BJ (cell line): Measurements from ENCODE around the gene GAGE10. TPM values are rescaled to one million over a fixed set of nuclear protein-coding genes. Genes with fewer than 3 reads are reported as not detected.

Source experiments
- CTCF ChIA-PET: fragments of 350-600 bp; formaldehyde crosslinking; extraction: SDS; loops from one replicate; lab custom pipeline; 2021; ENCODE audit warnings: antibody characterized with exemption, inconsistent platforms; lab: Yijun Ruan, JAX
- POLR2A ChIA-PET: fragments of 300-600 bp; sonication (Branson Sonifier 250); formaldehyde crosslinking; extraction: SDS; loops from one replicate; lab custom pipeline; 2021; ENCODE audit warnings: antibody characterized with exemption; lab: Charles Lee
- DNase-seq: peaks from one replicate; pipeline ENCODE4 v3.0.0-alpha.2; 2011; ENCODE audit warnings: low read depth
- H3K27me3 ChIP-seq: 2 replicates; pipeline ENCODE4 v1.6.0; 2011; ENCODE audit warnings: low read length; ENCODE audit not compliant: control insufficient read depth, insufficient read depth
- H3K36me3 ChIP-seq: 2 replicates; pipeline ENCODE4 v1.5.1; 2011; ENCODE audit warnings: low read length; ENCODE audit not compliant: control insufficient read depth, insufficient read depth
- H3K4me3 ChIP-seq: 2 replicates; pipeline ENCODE4 v1.5.1; 2011; ENCODE audit warnings: low read depth, mild to moderate bottlenecking, control low read depth, low read length
- polyA minus RNA-seq: library from RNA; depleted of rRNA, polyadenylated mRNA; stranded (reverse); fragments of >200 nt; gene quantifications from 2 replicates; pipeline ENCODE4 v1.2.3, GENCODE V29; 2011; rRNA and poly(A)+ RNA removed
- polyA plus RNA-seq: library from polyadenylated mRNA; depleted of rRNA; stranded (reverse); fragments of >200 nt; gene quantifications from 2 replicates; pipeline ENCODE4 v1.2.3, GENCODE V29; 2011; rRNA removed
- TF ChIP-seq, protein P1 (sequence below): IDR thresholded peaks from 2 replicates; pipeline ENCODE4 v1.5.1; 2011; ENCODE audit warnings: low read depth, mild to moderate bottlenecking, control low read depth, inconsistent platforms, low read length, moderate library complexity; ENCODE audit not compliant: insufficient read depth

The GAGE10 gene, protein sequence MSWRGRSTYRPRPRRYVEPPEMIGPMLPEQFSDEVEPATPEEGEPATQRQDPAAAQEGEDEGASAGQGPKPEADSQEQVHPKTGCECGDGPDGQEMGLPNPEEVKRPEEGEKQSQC
- polyA plus RNA-seq = not detected in 2 replicates
- polyA minus RNA-seq = not detected in 2 replicates

- TF ChIP-seq, protein P1, sequence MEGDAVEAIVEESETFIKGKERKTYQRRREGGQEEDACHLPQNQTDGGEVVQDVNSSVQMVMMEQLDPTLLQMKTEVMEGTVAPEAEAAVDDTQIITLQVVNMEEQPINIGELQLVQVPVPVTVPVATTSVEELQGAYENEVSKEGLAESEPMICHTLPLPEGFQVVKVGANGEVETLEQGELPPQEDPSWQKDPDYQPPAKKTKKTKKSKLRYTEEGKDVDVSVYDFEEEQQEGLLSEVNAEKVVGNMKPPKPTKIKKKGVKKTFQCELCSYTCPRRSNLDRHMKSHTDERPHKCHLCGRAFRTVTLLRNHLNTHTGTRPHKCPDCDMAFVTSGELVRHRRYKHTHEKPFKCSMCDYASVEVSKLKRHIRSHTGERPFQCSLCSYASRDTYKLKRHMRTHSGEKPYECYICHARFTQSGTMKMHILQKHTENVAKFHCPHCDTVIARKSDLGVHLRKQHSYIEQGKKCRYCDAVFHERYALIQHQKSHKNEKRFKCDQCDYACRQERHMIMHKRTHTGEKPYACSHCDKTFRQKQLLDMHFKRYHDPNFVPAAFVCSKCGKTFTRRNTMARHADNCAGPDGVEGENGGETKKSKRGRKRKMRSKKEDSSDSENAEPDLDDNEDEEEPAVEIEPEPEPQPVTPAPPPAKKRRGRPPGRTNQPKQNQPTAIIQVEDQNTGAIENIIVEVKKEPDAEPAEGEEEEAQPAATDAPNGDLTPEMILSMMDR = no peak
- ChIA-PET POLR2A (no interaction called here), CTCF (no interaction called here)
- Histone ChIP-seq H3K4me3 (no peak within 1 kb of the TSS), H3K27me3 (no peaks in the 10 kb centered on the region), H3K36me3 (no peaks in the 10 kb centered on the region)
- no peak for DNase-seq
Measured at GRCh38 chrX:49303346-49303745, at the start of gene GAGE10. TSS of gene GAGE10 (plus strand) at chrX:49303646. CDS start at chrX:49304860, 1,214 bp downstream.

- TF ChIP-seq, protein P1 = no peak
- CTCF ChIA-PET = no interaction called here
- H3K27me3 ChIP-seq = no peaks in the 10 kb centered on the region
- H3K36me3 ChIP-seq = no peaks in the 10 kb centered on the region; the same call in 1 of the 2 replicates
- POLR2A ChIA-PET = no interaction called here
- DNase-seq = no peak
- no peak overlapping the region for H3K4me3 ChIP-seq
Measured at GRCh38 chrX:49254639-49255038, 48.8 kb upstream of the GAGE10 start.

DNA sequence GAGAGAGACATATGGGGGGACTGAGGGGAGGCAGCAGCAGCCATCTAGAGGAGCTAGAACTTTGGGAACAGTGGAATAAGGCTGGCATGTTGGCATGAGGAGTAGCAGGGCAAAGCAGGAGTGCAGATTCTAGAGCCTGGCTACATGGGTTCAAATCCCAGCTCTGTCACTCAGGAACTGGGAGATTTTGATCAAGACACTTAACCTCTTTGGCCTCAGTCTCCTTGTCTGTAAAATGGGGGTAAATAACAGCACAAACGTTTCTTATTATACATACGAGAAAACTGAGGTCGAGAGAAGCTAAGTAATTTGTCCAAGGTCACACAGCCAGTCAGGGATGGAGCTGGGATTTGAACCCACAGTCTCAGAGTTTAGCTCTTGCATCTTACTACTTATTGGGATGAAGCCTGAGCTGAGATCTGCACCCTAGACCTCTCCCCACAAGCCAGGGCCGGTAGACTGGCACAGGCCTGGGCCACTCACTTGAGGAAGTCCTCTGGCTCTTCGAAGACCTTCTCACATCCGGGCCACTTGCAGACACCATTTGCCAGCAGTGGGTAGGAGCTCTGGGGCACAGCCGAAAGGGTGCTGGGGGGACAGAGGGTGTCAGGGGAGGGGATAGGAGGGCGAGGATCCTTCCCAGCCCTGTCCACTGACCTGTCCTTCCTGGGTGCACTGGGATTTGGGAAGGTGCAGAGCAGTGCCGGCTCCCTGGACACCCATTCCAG lies 47.0 kb upstream of the GAGE10 start:
- no peak for DNase-seq
- ChIA-PET POLR2A (no interaction called here), CTCF (no interaction called here)
- TF ChIP-seq, protein P1 = no peak
- Histone ChIP-seq H3K27me3 (no peaks in the 10 kb centered on the region), H3K36me3 (no peaks in the 10 kb centered on the region), H3K4me3 (no peak overlapping the region)

GRCh38 chrX:49257074-49257790 lies 46.2 kb upstream of the GAGE10 start:
- TF ChIP-seq, protein P1 = no peak
- CTCF ChIA-PET = no interaction called here
- Histone ChIP-seq H3K36me3 (no peaks in the 10 kb centered on the region), H3K4me3 (no peak overlapping the region), H3K27me3 (no peaks in the 10 kb centered on the region)
- no peak for DNase-seq
- POLR2A ChIA-PET = no interaction called here

GRCh38 chrX:49257846-49258748 lies 45.3 kb upstream of the GAGE10 start:
- no peak overlapping the region for H3K4me3 ChIP-seq
- ChIA-PET POLR2A (no interaction called here), CTCF (no interaction called here)
- TF ChIP-seq, protein P1 = no peak
- no peaks in the 10 kb centered on the region for H3K27me3 ChIP-seq
- DNase-seq = no peak
- H3K36me3 ChIP-seq = no peaks in the 10 kb centered on the region
